ENCODE measurements around the gene HGF.
"Not testable (repeated sequence)": the region's sequence is repeated elsewhere in the genome, so short reads cannot be mapped to it uniquely, and the experiment has no call there.

HGF gene

GRCh38 chr7:81725003-81725811 is 44.6 kb downstream of the HGF start:
- no peak for DNase-seq (ENCODE audit: low spot score)
- POLR2A ChIA-PET (ENCODE audit: low non-redundant PET) = no interaction called here

GRCh38 chr7:81722250-81722649 is 47.6 kb downstream of the HGF start:
- H3K27ac ChIP-seq; CTCF ChIA-PET; DNase-seq (ENCODE audit: low spot score); POLR2A ChIA-PET (ENCODE audit: low non-redundant PET): not testable (repeated sequence)

More at GRCh38 chr7:81725003-81725811, 44.6 kb downstream of the HGF start:
- TF ChIP-seq CTCF (conservative IDR thresholded peaks at IDR 0.05; ENCODE audit: low read depth) = no peak
- H3K27ac ChIP-seq = no peak overlapping the region
- CTCF ChIA-PET = interaction anchor here (0.6 kb wide), 1 partner anchor 1137 kb away, joined by 3 read pairs; no protein-coding TSS in a partner anchor

GRCh38 chr7:81721437-81721836 is 48.4 kb downstream of the HGF start:
- no peak overlapping the region for H3K27ac ChIP-seq
- POLR2A ChIA-PET (ENCODE audit: low non-redundant PET) = no interaction called here
- CTCF ChIA-PET = interaction anchor here (0.6 kb wide), 1 partner anchor 586 kb away, joined by 3 read pairs; no protein-coding TSS in a partner anchor
- DNase-seq (ENCODE audit: low spot score) = no peak
- no peak for TF ChIP-seq CTCF (conservative IDR thresholded peaks at IDR 0.05; ENCODE audit: low read depth)

- CTCF ChIA-PET = no interaction called here
- no peak overlapping the region for H3K27ac ChIP-seq
- TF ChIP-seq CTCF (conservative IDR thresholded peaks at IDR 0.05; ENCODE audit: low read depth) = no peak
- POLR2A ChIA-PET (ENCODE audit: low non-redundant PET) = no interaction called here
- no peak for DNase-seq (ENCODE audit: low spot score)
Observed at GRCh38 chr7:81719865-81720264, 50.0 kb downstream of the HGF start.

- ChIA-PET POLR2A (ENCODE audit: low non-redundant PET) (no interaction called here), CTCF (interaction anchor here (0.6 to 1.2 kb wide), 7 partner anchors 11 to 246 kb away, joined by 3 to 8 read pairs (median 4); no protein-coding TSS in a partner anchor)
- peak; percentile 14 for DNase-seq (ENCODE audit: low spot score)
- TF ChIP-seq CTCF (conservative IDR thresholded peaks at IDR 0.05; ENCODE audit: low read depth) = peak; percentile 76
- H3K27ac ChIP-seq = no peak overlapping the region
Observed at GRCh38 chr7:81715984-81716588, 53.8 kb downstream of the HGF start.

GRCh38 chr7:81714306-81714705 is 55.5 kb downstream of the HGF start:
- H3K27ac ChIP-seq = no peak overlapping the region
- POLR2A ChIA-PET (ENCODE audit: low non-redundant PET) = no interaction called here
- DNase-seq (ENCODE audit: low spot score) = no peak
- TF ChIP-seq CTCF (conservative IDR thresholded peaks at IDR 0.05; ENCODE audit: low read depth) = no peak
- CTCF ChIA-PET = no interaction called here

GRCh38 chr7:81710751-81711150 is 59.1 kb downstream of the HGF start:
- ChIA-PET CTCF (interaction anchor here (0.6 kb wide), 1 partner anchor 48 kb away, joined by 3 read pairs; no protein-coding TSS in a partner anchor), POLR2A (ENCODE audit: low non-redundant PET) (no interaction called here)
- no peak for TF ChIP-seq CTCF (conservative IDR thresholded peaks at IDR 0.05; ENCODE audit: low read depth)
- no peak for DNase-seq (ENCODE audit: low spot score)
- H3K27ac ChIP-seq = no peak overlapping the region

Measured in RWPE1 (cell line).